Measurements from ENCODE around the gene BEND6. TPM values are rescaled to one million over a fixed set of nuclear protein-coding genes. Genes with fewer than 3 reads are reported as not detected.
"Not testable (repeated sequence)": the region's sequence is repeated elsewhere in the genome, so short reads cannot be mapped to it uniquely, and the experiment has no call there.

Gene BEND6
- total and polyA plus RNA-seq, 2 of the 13 experiments (the other 11 are each of a cell fraction or from before 2014, with no cell fraction given), result 0.20 to 0.21 TPM

GRCh38 chr6:57046332-57047256 lies 91.7 kb downstream of the BEND6 start, which contains the start of gene KIAA1586 (continued):
- peak; percentile 47; the same call in 1 of the 2 replicates for TF ChIP-seq ESRRA (CRISPR knock-in tag; IDR thresholded peaks at IDR 0.05; ENCODE audit: low read depth)
- TF ChIP-seq LBX2 (CRISPR knock-in tag; IDR thresholded peaks at IDR 0.05; ENCODE audit: borderline replicate concordance), result peak; percentile 63; the same call in 1 of the 2 replicates
- peak; percentile 94 for TF ChIP-seq HDAC1 (CRISPR knock-in tag; IDR thresholded peaks at IDR 0.05)
- TF ChIP-seq PBX3 (CRISPR knock-in tag; IDR thresholded peaks at IDR 0.05; ENCODE audit: borderline replicate concordance), result 0 out of 2 replicates have a peak, but pooled peaks have one; percentile 57
- TF ChIP-seq, protein P1, sequence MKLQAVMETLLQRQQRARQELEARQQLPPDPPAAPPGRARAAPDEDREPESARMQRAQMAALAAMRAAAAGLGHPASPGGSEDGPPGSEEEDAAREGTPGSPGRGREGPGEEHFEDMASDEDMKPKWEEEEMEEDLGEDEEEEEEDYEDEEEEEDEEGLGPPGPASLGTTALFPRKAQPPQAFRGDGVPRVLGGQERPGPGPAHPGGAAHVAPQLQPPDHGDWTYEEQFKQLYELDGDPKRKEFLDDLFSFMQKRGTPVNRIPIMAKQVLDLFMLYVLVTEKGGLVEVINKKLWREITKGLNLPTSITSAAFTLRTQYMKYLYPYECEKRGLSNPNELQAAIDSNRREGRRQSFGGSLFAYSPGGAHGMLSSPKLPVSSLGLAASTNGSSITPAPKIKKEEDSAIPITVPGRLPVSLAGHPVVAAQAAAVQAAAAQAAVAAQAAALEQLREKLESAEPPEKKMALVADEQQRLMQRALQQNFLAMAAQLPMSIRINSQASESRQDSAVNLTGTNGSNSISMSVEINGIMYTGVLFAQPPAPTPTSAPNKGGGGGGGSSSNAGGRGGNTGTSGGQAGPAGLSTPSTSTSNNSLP (IDR thresholded peaks at IDR 0.05; ENCODE audit: low read depth, low read length), result peak; percentile 7; the same call in 1 of the 2 replicates
- TF ChIP-seq GABPA (IDR thresholded peaks at IDR 0.05; ENCODE audit: low read depth, low read length), result peak; percentile 59
- peak; percentile 89 for TF ChIP-seq GABPA (CRISPR knock-in tag; IDR thresholded peaks at IDR 0.05; ENCODE audit: low read depth)
- TF ChIP-seq ZNF644 (CRISPR knock-in tag; IDR thresholded peaks at IDR 0.05; ENCODE audit: low read depth), result peak; percentile 44; the same call in 1 of the 2 replicates
- TF ChIP-seq, protein P2, sequence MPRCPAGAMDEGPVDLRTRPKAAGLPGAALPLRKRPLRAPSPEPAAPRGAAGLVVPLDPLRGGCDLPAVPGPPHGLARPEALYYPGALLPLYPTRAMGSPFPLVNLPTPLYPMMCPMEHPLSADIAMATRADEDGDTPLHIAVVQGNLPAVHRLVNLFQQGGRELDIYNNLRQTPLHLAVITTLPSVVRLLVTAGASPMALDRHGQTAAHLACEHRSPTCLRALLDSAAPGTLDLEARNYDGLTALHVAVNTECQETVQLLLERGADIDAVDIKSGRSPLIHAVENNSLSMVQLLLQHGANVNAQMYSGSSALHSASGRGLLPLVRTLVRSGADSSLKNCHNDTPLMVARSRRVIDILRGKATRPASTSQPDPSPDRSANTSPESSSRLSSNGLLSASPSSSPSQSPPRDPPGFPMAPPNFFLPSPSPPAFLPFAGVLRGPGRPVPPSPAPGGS (CRISPR knock-in tag; IDR thresholded peaks at IDR 0.05), result peak; percentile 83
- peak; percentile 76; the same call in 1 of the 2 replicates for TF ChIP-seq CSRNP2 (CRISPR knock-in tag; conservative IDR thresholded peaks at IDR 0.05; ENCODE audit: low read depth)
- TF ChIP-seq ZFX (CRISPR knock-in tag; IDR thresholded peaks at IDR 0.05; ENCODE audit: low read depth), result peak; percentile 92
- peak; percentile 95 for TF ChIP-seq SAP130 (CRISPR knock-in tag; IDR thresholded peaks at IDR 0.05; ENCODE audit: low read depth)
- TF ChIP-seq JUND (CRISPR knock-in tag; IDR thresholded peaks at IDR 0.05), result peak; percentile 49
- TF ChIP-seq YY1 (IDR thresholded peaks at IDR 0.05; ENCODE audit: insufficient read depth, insufficient replicate concordance, low read depth, low read length), result peak; percentile 76
- TF ChIP-seq HINFP (CRISPR knock-in tag; IDR thresholded peaks at IDR 0.05; ENCODE audit: low read depth), result peak; percentile 93
- TF ChIP-seq EP300 (IDR thresholded peaks at IDR 0.05; ENCODE audit: low read depth in 2 of 2, low read length in 2 of 2), result not testable (repeated sequence)
- peak; percentile 36; the same call in 1 of the 2 replicates for TF ChIP-seq EP300 (CRISPR knock-in tag; IDR thresholded peaks at IDR 0.05; ENCODE audit: borderline replicate concordance)
